Bone marrow (tissue), 2 donors: ENCODE results near the gene FAM168B.
"Not testable (repeated sequence)": the region's sequence is repeated elsewhere in the genome, so short reads cannot be mapped to it uniquely, and the experiment has no call there.

ENCODE experiments used
- DNase-seq, 2 donors: peaks; one replicate each; lab custom pipeline; 2025; lab: John Stamatoyannopoulos, UW

FAM168B gene

DNA sequence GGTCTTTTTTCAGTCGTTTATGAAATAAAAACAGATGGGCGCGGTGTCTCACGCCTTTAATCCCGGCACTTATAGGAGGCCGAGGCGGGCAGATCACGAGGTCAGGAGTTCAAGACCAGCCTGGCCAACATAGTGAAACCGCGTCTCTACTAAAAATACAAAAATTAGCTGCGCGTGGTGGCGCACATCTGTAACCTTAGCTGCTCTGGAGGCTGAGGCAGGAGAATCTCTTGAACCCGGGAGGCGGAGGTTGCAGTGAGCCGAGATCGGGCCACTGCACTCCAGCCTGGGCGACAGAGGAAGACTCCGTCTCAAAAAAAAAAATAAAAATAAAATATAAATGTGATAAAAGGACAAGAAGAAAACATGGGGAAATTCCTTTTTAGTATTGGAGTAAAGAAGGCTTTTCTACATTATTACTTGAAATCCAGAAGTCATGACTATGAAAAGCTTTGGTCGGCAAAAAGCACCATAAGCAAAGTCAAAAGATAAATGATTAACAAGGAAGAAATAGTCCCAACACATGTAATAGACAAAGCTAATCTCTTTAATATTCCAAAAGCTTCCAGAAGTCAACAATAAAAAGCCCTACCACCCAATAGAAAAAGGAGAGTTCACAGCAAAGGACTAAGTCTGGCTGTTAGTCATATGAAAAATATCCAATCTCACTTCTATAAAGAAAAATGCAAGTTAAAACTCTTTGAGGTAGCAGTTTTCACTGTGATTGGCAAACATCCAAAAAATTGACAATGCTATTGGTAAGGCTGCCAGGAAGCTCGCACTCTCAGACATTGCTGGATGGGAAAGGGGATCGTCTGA lies 1.4 kb upstream of the FAM168B start:
- DNase-seq, result no peak

DNA sequence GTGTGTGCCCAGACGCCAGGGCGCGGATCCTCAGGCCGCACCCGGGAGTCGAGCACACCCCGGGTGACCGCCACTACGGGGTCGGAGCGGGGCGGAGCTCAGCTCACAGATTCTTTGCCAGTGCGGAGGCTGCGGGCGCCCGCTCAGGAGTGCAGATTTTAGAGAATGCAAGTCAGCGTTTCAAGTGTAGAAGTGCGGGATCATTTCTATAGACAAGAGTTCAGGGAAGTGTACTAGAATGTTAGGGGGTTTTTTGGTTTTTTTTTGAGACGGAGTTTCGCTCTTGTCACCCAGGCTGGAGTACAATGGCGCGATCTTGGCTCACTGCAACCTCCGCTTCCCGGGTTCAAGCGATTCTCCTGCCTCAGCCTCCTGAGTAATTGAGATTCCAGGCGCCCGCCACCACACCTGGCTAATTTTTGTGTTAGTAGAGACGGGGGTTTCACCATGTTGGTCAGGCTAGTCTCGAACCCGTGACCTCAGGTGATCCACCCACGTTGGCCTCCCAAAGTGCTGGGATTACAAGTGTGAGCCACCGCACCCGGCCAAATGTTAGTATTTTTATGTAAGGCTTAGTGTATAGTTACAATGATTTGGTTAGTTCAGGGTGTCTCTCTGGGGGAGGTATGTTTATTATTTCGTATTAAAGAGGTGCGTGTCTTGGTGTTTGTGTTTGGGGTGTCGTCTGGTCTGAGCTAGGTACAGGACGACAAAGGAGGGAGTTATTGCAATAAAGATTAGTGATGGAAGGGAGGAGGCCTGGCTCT lies 619 bp upstream of the FAM168B start:
- peak; percentile 20 to 70 for DNase-seq

DNA sequence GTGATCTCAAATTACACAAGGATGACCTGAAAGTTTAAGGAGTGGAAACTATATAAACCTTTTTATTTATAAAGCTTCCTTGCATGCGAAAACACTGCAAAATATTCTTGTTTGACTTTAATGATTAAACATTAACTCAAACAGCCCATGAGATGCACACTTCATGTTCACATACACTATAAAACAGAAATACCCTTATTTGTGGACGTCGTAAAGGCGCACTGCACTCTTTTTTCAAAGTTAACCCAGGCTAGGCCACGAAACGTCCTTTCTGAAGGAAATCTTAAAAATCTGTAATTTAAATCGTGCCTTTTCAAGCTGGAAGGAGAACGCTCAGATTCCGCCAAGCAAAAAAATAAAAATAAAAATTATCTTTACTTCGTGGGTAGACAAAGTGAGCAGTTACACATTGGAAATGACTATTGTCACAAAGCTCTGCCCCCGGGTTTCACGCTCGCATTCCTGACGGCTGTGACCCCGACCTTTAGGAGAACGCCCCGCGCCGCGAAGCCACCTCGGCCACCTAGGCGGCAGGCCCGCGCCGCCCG lies 728 bp downstream of the FAM168B start:
- DNase-seq, result no peak

DNA sequence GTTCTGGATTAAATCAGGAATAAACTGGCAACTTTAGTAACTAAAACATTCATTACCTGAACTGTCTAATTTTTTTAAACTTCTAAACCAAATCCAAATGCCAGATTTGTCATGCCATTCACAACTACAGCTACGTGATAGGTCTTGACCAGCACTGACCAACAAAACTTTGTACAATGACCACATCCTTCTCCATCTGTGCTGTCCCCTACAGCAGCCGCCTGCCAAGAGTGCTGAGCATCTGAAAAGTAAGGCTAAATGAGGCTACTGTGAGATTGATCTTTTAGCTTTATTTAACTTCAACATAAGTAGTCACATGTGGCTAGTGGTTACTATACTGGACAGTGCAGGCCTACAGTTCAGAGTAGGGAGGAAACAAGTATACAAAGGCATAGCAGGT lies 7.6 kb downstream of the FAM168B start:
- DNase-seq, result no peak

DNA sequence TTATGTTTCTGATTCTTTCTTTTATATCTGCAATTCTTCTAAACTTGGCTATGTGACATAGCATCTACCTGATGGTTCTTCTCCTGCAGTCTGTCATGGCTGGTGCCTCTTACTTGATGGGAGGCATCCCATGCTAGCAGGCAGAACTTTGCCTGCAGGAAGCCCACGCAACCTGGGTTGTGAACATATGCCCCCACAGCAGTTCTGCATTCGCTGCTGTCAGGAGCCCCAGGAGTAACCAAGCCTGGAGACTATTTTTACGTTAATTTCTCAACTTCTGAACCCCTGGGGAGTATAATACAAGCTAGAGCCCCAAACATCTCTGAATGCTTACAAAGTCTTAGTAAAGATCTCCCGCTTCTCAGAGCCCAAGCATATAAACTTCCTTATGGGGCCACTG lies 12.1 kb downstream of the FAM168B start:
- no peak for DNase-seq

DNA sequence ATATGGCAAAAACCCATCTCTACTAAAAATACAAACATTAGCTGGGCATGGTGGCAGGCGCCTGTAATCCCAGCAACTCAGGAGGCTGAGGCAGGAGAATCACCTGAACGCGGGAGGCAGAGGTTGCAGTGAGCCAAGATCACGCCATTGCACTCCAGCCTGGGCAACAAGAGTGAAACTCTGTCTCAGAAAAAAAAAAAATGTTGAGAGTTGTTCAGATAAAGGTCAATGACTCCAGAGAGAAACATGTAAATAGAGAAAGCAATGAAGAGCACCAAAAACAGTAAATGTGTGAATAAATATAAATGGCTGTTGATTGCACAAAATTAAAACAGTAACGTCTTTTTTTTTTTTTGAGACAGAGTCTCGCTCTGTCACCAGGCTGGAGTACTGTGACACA lies 13.3 kb downstream of the FAM168B start:
- DNase-seq, result not testable (repeated sequence)

DNA sequence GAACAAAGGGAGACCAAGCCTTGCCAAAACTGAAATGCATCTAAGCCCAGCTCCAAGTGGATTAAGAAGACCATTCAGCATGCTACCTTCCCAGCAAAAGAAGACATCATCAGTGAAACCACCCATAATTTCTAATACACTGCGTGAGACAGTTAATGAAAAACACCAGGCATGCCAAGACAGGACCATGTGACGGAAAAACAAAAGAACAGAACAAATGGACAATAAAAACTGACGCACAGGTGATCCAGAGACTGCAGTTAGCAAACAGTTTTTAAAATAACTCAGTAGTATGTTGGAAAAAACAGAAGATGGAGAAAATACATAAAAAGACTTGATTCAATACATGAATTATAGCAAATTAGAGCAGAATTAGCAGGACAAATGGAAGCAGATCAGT lies 15.3 kb downstream of the FAM168B start:
- DNase-seq, result no peak

DNA sequence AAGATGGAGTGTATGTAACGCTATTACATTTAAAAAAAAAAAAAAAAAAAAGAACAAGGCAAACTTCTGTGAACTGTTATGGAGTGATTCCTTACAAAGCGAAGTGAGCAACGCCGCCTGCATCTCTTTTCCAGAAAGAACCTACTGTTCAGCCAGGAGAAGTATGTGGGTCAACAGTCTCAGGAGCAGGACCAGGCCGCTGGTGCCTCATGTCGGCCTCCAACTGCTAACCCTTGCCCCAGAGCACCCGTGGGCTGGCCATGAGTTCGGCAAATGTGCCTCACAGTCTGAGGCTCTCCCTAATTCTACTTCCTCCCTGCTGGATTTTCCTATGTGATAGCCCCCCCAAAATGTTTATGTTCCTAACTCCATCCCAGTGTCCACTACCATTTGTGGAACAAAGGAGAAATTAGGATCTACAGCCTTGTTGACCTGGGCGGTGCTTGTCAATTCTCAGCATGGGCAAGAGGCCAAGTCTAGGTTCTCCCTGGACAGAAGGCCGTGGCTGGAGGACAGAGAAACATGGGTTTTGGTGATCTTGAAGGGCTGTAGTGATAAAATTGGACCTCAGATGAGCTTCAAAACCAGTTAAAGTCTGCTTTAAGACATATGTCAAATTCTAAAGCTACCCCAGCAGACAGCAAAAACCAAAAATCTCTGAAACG lies 15.9 kb downstream of the FAM168B start:
- no peak for DNase-seq

DNA sequence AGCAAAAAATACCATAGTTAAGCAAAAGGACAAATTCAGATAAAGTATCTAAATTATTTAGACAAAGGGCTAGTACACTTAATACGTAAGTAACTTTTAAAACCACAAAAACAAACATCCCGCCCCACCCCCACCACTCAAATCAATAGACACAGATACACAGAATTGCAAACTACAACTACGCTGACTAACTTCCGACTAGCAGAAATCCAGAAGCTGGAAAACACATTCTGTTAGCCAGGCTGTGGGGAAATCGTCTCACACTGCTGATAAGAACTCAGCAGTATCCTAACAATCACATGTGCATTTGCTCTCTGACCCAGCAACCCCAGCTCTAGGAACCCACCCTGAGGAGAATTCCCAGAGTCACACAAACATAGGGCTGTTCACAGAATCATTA lies 16.6 kb downstream of the FAM168B start:
- DNase-seq, result no peak

DNA sequence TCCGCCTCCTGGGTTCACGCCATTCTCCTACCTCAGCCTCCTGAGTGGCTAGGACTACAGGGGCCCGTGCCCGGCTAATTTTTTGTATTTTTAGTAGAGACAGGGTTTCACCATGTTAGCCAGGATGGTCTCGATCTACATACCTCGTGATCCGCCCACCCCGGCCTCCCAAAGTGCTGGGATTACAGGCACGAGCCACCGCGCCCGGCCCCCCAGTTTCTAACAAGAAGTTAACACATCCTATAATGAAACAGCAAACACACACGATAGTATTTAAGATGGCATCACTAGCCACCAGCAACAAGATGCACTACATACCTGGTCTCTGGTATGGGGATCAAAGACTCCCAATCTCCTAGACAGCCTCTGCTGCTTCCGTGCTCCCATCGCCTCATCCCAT lies 17.7 kb downstream of the FAM168B start:
- DNase-seq, result not testable (repeated sequence)

DNA sequence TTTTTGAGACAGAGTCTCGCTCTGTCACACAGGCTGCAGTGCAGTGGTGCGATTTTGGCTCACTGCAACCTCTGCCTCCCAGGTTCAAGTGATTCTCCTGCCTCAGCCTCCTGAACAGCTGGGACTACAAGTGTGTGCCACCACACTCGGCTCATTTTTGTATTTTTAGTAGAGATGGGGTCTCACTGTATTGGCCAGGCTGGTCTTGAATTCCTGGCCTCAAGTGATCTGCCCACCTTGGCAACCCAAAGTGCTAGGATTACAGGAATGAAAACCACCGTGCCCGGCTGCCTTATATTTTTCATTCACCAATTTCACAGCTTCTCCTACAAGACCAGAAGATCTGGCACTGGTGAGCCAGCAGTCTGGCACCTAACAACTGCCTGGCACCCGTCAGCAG lies 25.1 kb downstream of the FAM168B start:
- not testable (repeated sequence) for DNase-seq

DNA sequence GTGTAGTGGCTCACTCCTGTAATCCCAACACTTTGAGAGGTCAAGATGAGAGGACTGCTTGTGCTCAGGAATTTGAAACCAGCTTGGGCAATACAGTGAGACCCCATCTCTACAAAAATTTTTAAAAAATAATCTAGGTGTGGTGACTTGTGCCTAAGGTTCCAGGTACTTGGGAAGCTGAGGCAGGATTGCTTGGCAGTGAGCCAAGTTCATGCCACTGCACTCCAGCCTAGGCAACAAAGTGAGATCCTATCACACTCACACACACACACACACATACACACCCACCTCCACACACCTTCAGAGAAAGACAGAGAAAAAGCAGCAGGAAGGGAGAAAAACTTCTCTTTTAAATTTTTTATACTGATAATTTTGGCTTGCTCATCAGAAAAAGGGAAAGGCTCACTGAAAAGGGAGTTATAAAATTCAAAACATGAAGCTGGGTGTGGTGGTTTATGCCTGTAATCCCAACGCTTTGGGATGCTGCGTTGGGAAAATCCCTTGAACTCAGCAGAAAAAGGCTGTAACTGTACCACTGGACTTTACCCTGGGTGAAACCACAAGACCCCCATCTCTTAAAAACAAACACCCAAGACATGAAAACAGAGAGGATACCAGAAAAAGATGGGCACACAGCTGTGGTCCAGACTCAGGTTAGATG lies 25.7 kb downstream of the FAM168B start:
- DNase-seq, result no peak

DNA sequence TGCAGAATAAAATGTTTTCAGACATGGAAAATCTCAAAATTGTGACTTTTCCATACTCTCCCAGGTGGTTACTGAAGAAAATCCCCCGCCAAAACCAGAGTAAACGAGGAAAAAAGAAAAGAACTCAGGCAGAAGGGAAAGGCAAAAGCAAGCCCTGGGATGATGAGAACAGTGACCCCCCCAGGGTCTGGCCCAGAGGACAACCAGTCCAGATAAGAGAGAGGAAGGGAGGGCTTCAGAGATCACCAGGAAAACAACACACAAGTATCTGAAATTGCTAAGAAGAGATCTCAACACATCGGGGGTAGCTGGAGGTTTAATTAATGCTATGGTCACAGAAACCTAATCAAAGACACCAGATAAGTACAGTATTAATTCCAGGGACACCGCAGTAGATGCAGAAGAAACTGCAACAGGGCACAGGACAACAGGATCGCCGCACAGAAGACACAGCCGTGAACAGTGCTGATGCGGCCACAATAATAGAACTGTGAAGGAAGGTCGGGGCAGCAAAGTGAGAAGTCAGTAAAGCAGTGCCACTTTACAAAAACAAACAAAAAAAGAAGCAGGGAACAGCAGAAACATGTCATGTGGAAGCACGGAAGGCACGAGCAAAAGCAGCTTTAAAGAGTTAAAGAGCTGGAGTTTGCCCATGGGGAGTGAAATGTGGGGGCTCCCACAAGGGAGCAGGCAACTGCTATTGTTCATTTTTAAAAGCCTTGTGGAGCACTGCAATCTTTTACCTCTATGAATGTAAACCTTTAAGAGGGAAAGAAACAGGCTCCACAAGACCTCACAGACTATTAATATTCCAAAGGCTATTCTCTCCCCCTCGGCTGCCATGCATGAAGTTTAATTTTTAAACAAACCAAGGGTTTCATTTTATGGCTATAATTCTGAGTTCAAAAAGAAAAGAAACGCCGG lies 28.4 kb downstream of the FAM168B start:
- DNase-seq, result no peak

DNA sequence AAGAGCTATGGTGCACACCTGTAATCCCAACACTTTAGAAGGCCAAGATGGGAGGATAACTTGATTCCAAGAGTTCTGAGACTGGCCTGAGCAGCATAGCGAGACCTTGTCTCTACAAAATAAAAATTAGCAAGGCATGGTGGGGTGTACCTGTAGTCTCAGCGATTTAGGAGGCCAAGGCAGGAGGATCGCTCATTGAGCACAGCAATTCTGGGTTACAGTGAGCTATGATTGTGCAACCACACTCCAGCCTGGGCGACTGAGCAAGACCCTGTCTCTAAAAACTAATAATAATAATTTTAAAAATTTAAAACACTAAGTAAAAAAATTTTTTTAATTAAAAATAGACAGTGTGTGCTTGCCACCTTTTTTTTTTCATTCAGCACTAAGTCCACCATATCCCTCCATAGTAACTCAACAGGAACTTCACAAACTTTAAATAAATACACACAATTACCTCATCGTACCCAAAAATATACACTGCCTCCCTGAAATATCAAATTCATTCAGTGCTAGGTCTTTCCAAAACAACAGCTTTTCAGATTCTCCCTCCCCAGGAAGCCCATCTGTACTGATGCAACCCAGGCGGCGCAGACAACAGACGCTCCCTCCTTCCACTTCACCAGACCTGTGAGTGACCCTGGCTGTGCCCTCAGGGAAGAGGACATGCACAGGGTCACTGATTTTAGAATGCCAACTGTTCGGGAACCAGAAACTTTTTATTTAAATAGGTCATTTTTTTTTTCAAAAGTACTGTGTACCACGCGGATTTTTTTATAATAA lies 29.6 kb downstream of the FAM168B start:
- no peak for DNase-seq

DNA sequence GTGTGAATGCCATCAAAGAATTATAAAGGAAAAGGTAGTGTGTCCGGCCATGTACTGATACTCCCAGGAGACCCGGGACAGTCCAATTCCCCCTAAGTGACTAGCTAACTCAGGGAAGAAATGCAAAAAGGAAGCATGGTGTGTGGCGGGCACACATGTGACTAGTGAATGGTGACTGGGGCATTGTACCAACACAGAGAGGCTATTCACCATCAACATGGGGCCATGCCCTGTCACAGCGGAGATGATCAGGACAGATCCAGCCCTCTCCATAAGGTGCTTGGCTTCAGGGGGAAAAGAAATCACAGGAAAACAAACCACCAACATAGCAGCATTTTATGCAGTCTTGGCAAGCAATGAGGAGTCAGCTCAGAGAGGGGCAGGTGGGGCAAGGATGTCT lies 34.3 kb downstream of the FAM168B start:
- DNase-seq, result no peak

DNA sequence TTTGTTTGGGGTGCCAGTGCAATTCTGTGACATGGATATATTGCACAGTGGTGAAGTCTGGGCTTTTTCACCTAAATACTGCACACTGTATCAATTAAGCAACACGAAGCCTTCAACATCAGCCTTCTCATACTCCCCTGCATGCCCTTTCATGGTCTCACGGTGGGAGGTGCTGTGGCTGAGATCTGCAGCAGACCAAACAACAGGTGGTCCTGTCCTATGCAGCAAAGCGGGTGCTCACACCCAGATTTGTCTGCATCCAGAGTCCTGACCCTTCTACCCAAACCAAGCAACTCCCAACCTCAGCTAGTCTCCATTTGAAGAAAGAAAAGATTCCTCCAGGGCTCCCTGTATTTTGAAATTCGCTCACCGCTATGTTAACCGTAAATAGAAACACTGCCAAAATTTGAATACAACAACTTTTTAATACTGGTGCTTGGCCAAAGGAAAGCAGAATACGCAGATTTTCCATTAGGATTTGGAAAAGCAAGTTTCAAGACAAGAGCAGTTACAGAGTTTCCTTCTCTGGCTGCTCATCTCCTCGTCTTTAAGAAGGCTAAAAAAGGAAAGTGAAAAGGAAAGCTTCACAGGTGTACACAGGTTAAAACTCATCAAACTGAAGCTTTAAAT lies 34.9 kb downstream of the FAM168B start:
- DNase-seq, result no peak

DNA sequence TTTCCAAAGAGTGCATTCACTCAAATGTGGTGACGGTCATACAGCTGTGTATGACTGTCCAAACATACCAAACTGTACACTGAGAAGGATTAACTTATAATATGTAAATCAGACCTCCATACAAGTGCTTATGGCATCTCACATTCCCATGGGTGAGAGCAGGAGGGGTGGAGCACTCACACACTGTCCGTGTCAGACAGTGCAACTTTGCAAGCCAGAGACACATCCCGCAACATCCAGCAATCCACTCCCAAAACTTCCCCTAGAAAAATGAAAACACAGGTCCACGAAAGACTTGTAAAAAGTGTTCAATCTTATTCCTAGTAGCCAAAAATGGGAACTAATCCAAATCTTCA lies 36.4 kb downstream of the FAM168B start:
- no peak for DNase-seq

DNA sequence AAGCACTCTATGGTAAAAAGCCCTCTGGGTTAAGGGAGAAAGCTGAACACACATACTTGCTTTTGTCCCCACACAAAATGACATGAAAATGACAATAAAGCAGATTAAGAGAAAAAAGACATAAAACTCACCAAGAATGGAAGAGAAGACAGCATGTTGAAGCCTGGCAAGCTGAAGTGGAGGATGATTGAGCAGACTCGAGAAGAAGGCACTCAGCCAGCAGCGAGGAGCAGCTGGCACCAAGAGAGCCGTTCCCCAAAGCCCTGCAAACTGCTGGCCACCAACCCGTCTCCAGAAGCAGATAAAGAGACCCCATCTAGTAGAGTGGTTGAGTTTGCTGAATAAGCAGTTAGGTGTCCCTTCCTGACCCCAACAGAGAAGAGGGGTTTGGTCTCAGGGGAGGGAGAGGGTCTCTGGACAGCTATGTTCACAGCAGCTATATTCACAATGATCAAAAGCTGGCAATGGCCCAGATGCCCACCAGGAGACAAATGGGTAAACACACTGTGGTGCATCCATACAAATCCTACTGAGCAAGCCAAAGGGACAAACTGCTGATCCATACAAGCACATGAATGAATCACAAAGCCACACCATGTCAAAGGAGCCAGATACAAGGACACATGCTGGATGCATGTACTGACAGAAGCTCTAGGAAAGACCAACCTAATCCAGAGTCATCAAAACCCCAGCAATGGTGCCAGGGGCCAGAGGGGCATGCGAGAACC lies 36.9 kb downstream of the FAM168B start:
- no peak for DNase-seq
